Stimulated activated naive CD8-positive, alpha-beta T cell treated with anti-CD3 and anti-CD28 coated beads, Interleukin-15, Interleukin-2, amounts not matched to agents 100 ng/mL and 50 ng/mL, for 24 hours (primary cell): ENCODE data around the gene SLC13A5.

Source experiments
- H3K27ac Mint-ChIP-seq: one replicate; pipeline ENCODE4 v1.8.0; 2021; ENCODE audit warnings: mild to moderate bottlenecking, mixed read lengths
- H3K27me3 Mint-ChIP-seq: one replicate; pipeline ENCODE4 v1.8.0; 2021; ENCODE audit warnings: mixed read lengths
- H3K36me3 Mint-ChIP-seq: one replicate; pipeline ENCODE4 v1.8.0; 2021; ENCODE audit warnings: low read depth, mixed read lengths
- H3K4me1 Mint-ChIP-seq: one replicate; pipeline ENCODE4 v1.8.0; 2021; ENCODE audit warnings: low read depth, mixed read lengths
- H3K4me3 Mint-ChIP-seq: one replicate; pipeline ENCODE4 v1.8.0; 2021; ENCODE audit warnings: mild to moderate bottlenecking, mixed read lengths
- H3K9me3 Mint-ChIP-seq: one replicate; pipeline ENCODE4 v1.8.0; 2021; ENCODE audit warnings: mixed read lengths

The SLC13A5 gene

DNA sequence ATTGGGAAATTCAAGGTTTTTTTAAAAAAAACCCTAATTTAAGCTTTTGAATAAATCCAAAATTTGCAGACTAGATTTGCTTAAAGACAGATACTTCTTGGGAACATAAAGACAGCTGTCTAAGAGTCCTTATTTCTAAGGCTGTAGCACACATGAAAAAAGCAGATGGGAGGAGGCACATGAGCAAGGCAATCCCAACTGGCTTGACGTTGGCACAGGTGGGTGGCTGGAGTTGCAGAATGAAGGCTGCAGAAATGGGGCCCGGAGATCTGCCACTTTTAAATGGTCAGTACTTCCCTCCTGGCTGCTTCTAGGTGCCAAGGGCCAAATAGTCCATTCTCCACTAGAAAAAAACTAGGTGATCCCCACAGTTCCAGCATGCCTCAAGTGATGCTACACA lies 77.1 kb downstream of the SLC13A5 start:
- no peaks in the 10 kb centered on the region for H3K9me3 Mint-ChIP-seq
- H3K4me3 Mint-ChIP-seq: no peak overlapping the region
- H3K27me3 Mint-ChIP-seq: no peaks in the 10 kb centered on the region
- peaks cover 26% of the 10 kb centered on the region for H3K4me1 Mint-ChIP-seq
- no peak overlapping the region for H3K27ac Mint-ChIP-seq
- H3K36me3 Mint-ChIP-seq: peaks cover 38% of the 10 kb centered on the region
